Hematopoietic multipotent progenitor cell treated with erythropoietin and hydrocortisone succinate and interleukin-3 and kit ligand, for 15 days (in vitro differentiated cells): ENCODE data around the gene DLG2.
"Not testable (repeated sequence)": the region's sequence is repeated elsewhere in the genome, so short reads cannot be mapped to it uniquely, and the experiment has no call there.

Source experiments
- DNase-seq: peaks from one replicate; pipeline ENCODE4 v3.0.0-alpha.2; 2015; ENCODE audit warnings: low spot score

Gene DLG2

DNA sequence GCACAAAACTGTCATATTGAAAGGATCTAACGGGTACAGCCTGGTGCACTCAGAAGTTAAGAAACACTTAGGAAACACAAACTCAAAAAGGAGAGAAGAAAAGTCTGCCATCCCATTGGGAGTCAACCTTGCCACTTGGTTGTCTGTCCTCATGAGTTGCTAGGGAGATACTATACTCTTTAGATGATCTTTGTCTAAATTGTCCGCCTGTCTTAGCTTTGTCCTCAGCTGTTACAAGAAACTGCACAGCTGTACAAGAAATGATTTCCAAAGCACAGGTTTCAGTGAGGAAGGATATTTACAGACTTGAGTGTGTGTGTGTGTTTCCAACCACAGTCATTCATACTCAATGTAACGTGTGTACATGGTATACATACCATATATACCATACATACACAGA, 2171.8 kb downstream of the DLG2 start:
- no peak for DNase-seq

DNA sequence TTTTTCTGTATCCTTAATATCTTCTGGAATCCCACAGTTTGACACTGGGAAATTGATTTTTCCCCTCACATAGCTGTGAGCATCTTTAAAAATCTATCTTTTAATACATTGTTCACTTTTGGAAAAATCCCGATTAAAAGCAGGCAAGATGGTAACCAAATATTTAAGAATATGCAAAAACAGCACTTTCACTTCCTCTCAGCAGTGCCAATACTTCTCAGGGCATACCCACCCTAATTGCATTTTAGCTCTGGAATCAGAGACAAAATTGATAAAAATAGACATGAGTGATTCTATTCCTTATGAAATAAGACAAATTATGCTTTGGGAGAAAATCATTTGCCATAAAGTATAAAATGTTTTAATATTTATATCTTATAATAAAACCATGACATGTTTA, 2172.5 kb downstream of the DLG2 start:
- no peak for DNase-seq

DNA sequence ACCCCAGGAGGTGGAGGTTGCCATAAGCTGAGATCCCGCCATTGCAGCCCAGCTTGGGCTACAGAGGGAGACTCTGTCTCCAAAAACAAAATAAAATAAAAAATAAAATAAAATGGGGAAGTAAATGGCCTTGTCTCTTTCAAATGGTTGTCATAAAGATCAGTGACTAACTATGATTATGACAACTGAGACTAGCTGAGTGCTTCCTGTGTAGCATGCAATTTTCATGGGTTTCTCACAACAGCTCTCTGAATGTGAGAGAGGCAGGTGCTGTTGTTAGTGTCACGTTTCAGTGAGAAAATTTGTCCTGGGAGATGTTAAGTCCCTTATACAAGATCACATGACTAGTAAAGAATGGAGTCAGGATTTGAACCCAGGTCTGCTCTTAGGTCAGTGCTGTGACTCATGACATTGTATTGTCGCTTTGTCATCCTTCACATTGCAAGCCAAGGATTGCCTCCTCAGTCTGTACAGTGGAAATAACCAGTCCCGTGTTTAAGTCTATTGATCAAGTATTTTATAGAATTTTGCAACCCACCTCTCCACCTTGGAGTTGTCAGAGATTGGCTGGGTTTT, 2177.7 kb downstream of the DLG2 start:
- no peak for DNase-seq

DNA sequence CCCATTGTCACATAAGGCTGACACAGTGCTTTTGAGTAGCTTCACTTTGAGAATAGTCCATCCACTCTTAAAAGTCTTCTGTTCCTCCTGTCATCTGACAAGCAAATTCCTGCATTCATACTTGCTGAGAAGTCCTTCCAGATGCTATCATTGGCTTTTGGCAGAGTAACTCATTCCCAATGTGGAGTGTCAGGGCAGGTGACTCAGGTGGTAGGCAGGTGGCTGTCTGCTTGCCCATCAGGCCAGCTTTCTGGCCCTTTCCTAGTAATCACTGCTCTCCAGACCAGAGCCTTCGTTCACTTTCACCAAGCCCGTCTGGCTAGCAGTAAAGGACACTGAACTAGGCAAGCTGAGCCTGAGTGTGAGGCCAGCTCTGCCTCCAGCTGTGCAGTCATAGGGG, 2178.5 kb downstream of the DLG2 start:
- no peak for DNase-seq

DNA sequence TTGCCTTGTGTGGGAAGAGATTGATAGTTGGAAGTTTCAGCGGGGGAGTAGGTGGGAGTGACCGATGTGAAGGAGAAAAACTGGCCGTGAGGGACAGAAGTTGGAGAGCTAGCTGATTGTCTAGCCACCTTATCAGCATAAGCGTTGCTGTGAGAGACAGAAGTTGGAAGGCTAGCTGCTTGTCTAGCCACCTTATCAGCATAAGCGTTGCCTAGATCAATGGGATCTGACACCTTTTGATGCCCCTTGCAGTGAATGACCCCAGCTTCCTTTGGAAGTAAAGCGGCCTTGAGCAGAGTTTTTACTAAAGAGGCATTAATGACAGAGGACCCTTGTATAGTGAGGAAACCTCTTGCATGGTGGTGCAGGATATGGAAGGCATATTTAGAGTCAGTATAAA, 2183.3 kb downstream of the DLG2 start:
- DNase-seq: not testable (repeated sequence)

DNA sequence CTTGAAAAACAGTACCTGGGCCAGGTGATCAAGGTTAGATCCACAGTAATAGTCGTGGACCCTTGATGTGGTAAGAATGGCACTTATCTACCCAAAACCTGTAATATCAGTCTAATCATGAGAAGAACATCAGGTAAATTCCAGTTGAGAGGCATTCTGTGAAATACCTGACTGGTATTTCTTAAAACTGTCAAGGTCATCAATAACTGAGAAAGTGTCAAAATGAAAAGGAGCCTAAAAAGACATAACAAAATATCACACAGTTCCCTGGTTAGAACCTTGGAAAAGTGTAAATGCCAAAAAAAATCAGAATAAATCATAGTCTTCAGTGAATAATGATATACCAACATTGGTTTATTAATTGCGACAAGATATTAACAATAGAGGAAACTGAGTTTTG, 2185.5 kb downstream of the DLG2 start:
- DNase-seq: no peak

DNA sequence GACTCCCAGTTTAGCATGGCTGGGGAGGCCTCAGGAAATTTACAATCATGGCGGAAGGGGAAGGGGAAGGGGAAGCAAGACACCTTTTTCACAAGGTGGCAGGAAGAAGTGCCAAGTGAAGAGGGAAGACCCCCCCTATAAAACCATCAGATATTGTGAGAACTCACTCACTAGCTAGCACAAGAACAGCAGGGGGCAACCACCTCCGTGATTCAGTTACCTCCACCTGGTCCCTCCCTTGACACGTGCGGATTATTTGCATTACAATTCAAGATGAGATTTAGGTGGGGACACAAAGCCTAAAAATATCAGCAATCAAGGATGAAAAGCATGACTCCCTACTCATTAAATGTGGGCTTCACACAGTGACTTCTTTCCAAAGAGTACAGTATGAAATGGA, 2186.0 kb downstream of the DLG2 start:
- no peak for DNase-seq

DNA sequence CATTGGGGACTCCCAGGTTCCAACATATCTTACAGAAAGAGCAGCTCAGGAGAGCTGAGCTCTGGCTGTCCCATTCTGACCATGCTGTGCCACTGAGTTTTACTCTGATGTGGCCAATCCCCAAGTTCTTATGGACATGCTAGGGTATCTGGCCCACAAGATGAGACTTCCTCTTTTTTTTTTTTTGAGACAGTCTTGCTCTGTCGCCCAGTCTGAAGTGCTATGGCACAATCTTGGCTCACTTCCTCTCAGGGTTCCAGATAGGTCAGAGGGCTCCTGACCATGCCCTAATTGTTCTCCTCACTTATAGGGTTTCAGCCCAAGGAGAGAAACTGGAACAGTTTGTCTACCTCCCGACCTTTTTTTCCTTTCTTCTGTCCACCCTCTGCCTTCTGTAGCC, 2188.7 kb downstream of the DLG2 start:
- no peak for DNase-seq

DNA sequence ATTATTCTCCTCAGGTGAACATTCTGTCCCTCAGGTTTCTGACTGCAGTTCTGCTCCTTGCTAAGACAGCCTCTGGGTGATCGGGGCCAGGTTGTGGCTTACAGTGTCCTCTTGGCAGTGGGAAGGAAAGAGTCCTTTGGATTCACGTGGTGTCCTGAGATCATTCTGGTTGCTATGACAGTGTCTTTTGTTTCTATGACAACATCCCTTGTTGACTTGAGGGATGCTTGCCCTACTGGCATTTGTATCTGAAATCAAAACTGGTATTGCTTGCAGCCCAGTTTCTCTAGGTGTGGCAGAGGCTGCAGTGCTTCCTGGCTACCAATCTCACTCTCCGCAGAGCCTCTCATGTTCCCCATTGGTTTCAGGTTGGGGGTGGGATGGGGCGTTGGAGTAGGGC, 2189.2 kb downstream of the DLG2 start:
- no peak for DNase-seq

DNA sequence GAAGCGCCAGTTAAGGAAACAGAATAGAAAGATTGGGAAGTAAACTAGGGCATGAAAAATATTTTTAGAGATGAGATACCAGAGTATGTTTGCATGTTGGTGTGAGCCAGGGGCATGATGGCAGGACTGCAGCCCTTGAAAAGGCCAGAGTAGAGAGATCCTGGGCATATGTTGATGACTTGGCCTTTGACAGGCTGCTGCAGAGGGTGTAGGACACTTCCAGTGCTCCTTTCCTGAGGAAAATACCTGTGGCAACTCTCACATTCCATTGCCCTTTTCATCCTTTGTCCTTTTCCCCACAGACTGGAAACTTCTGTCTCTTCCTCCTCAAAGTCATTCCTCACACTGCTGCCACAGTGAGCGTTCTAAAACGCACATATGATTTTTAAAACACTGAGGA, 2190.3 kb downstream of the DLG2 start:
- DNase-seq: no peak

DNA sequence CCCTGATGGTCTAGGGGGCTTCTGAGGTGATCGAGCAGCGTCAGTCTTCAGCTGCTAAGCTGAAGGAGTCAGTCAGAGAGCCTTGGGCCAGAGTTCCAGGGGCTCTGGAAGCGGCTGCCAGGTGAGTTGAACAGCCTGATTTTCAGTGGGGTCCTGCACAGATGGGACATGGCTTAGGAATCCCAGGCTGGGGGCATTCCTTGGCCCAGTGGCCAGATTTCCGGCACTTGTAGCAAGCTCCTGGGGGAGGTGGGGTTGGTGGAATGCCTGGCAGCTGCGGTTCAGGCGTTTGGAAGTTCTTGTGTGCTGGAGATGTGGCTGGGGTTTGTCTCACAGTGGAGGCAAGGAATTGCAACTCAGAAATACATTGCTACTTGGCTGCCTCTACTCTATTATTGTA, 2192.3 kb downstream of the DLG2 start:
- DNase-seq: not testable (repeated sequence)

DNA sequence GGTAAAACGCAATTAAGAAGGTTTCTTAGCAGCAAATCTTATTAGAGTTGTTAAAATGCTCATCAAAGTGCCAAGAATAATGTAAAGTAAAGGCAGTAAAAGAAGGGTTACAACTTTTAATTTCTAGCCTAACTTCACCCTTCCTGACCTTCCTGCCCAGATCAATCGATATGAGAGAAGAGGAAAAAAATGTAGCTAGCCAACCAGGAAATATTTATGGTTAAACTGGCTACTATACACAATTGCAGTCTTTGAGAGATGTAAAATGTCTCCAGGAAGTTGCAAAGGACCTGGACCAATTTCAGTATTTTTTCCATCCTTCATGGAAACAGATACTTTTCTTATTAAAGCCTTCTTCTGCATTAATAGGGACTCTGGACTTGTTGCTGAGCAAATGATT, 2199.2 kb downstream of the DLG2 start:
- no peak for DNase-seq

DNA sequence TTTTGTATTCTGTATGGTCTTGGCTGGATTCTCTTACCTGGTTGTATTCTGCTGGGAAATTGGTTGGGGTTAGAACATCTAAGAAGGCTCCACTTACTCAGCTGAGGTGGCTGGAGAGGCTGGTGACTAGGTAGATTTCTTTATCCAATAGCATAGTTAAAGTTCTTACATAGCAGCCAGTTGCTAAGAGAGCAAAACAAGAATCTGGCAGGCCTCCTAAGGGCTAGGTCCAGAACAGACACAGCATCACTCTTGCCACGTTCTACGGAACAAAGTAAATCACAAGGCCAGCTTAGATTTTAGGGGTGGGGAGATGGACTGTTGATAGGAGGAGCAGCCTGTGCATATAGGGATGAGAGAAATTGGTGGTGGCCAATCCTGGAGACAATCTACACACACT, 2199.6 kb downstream of the DLG2 start:
- no peak for DNase-seq

DNA sequence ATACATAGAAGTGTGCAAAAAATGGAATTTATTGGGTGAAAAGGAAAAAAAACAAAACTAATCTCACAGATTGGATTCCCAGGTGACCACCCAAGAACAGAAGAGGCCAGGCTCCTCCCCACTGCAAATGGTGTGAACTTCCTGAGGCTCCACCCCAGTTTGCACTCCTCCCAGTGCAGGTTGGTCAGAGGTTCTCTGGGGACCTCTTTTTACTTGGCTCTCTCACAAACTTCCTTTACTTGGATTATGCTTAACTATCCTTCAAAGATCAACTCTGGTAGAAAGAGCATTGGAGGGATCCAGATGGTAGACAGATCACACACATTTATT, 2202.0 kb downstream of the DLG2 start:
- DNase-seq: no peak

DNA sequence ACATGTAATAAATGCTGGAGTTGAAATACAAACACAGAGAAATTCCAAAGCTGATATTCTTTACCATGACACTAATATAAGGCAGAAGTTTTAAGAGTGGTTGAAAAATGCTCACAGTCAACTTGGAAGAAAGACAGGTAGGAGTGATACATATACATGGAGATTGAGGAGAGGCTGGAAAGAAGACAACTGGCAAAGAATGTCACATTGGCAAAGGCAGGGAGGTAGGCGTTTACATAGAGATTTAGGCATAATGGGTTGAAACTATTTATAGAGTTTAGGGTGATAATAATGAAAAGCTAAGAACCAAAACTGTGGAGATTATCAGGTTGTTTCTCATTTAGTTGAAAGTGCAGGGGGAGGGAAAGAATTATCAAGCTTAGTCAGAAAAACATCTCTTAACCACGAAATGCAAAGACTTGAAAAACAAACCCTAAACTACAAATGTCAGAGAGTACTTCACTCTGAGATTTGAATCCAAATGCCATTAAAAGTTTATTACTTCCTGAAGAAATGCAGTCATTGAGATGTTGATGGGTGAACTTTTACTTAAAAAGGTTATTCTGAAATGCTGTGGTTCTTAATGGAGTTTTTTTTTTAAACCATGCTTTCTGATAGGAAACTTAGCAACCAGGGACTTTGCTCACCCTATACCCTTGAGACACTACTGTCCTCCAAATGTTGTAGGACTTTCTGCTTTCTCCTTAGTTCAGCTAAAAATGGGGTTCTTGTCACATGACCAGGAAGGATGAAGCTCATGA, 2202.6 kb downstream of the DLG2 start:
- no peak for DNase-seq

DNA sequence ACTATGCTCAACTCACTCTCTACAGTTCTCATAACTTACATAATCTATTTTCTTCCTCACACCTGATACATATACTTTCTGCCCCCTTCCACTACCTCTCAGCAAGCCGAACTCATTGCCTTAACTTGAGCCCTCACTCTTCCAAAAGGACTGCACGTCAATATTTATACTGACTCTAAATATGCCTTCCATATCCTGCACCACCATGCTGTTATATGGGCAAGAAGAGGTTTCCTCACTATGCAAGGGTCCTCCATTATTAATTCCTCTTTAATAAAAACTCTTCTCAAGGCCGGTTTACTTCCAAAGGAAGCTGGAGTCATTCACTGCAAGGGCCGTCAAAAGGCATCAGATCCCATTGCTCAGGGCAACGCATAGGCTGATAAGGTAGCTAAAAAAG, 2204.5 kb downstream of the DLG2 start:
- not testable (repeated sequence) for DNase-seq

DNA sequence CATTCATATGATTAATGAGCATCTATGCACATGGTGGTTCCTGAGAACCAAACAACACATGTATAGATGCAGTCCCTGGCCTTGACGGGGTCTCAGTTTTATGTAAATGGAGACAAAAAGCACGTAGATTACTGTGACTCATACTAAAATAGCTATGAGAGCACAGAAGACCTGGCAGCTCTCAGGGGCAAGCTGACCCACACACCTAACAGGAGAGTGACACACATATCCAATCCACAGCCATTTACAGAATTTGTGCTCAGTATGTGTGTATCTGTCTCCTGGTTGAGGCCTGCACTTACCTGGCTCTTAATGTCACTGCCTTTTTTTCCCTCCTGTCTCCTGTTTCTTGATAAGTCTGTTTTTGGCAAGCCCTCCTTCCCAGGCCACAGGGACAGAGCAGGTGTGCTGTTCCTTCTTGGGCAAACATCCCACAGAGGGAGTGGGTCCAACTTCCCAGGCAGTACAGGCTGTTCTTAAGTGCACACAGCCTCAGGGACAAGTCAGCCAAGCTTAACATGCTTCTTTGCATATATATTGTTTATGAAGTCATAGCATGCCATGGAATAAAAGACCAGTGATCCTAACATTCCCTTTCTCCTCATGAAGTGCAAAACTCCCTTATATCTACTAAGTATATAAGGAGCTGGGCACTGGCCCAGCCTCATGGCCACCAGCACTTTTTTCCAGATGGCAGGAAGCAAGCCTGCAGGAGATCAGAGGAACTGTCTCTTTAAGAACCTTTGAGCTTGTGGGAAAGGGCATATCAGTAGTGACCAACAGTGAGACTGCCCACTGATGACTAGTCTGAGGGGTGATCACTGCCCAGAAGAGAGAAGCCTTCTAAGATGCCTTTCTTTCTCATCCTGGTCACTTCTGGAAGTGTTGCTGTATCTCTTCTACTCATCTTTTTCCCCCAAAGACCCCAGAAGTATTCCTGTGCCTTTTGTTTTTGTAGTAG, 2216.3 kb downstream of the DLG2 start:
- DNase-seq: no peak

DNA sequence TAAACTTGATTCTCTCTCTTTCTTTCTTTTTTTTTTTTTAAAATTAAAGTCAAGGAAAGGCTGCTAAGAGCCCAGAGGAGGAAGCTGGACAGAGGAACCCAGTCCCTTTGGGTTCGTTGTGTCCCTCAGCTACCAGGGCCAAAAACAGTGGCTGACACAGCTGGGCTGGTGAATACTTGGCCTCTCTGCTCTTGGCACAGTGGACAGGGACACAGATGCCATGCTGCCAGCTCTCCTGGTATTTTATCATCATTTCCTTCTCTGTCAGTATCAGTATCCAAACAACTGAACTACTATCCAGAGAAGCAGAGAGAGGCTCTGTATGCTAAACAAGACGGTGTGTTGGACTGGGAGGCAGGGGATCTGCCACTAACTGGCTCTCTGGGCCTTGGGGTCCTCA, 2217.3 kb downstream of the DLG2 start:
- no peak for DNase-seq

DNA sequence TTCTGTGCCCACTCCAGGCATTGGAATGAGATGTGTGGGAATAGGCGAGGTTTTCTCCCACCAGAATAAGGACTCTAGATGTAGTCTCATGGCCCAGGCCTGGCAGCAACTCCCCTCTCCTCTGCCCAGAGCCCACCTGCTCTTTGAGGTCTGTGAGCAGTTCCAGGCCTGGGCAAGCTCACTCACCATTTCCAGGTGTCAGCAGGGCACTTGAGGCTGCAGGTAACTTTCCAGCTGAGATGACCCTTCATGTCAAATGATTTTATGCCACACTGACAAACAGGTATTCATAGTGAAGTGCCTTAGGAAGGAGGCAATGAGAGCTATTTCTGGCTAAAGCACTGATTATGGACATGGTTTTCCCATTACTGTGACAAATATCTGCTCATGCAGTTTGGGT, 2217.7 kb downstream of the DLG2 start:
- no peak for DNase-seq

DNA sequence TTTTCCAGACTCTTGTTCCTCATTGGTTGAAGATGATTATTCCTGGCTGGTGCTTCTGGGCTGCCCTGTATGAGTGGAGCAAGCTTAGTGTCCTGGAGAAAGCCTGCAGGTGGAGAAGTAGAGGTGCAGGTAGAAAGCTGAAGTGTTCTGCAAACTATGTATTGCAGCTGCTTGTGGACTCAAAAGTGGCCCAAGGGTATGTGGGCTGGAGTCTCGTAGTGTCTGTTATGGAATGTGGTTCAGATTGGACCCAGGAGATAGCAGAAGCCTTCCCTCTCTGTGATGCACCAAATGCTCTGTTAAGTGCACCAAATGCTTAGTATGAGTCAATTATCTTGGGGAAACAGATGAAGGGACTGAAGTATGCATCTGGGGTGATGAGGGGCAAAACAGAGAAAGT, 2218.2 kb downstream of the DLG2 start:
- DNase-seq: no peak
